ENCODE measurements around the gene PTGIR. TPM values are rescaled to one million over a fixed set of nuclear protein-coding genes. Genes with fewer than 3 reads are reported as not detected.
A peak's percentile ranks its signal among the peaks of the same experiment; 100 is the strongest.

PTGIR gene
- polyA plus RNA-seq, 2 donors = 0.47 to 0.86 TPM

DNA sequence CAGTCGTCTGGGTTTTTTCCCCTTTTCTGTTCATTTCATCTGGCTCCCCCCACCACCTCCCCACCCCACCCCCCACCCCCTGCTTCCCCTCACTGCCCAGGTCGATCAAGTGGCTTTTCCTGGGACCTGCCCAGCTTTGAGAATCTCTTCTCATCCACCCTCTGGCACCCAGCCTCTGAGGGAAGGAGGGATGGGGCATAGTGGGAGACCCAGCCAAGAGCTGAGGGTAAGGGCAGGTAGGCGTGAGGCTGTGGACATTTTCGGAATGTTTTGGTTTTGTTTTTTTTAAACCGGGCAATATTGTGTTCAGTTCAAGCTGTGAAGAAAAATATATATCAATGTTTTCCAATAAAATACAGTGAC is 14.5 kb downstream of the PTGIR start:
- no peak overlapping the region for H3K4me3 ChIP-seq (ENCODE audit: low read depth in 1 of 2, low read length in 2 of 2)
- peaks cover 0 to 3% of the 10 kb centered on the region in 2 donors for H3K4me1 ChIP-seq (ENCODE audit: control insufficient read depth in 2 of 2, insufficient read depth in 2 of 2, low read length in 1 of 2)
- no peaks in the 10 kb centered on the region for H3K9me3 ChIP-seq (ENCODE audit: control insufficient read depth in 2 of 2, insufficient read depth in 1 of 2, low read depth in 1 of 2, low read length in 1 of 2)
- H3K27ac ChIP-seq (ENCODE audit: low read depth in 2 of 2, low read length in 1 of 2) = no peak overlapping the region
- no peaks in the 10 kb centered on the region for H3K27me3 ChIP-seq (ENCODE audit: control insufficient read depth in 1 of 2, insufficient read depth in 2 of 2, low read length in 2 of 2)
- WGBS, 2 donors = 58 to 62% methylated on average over 5 of the region's 5 CpGs
- peaks cover 20 to 47% of the 10 kb centered on the region in 2 donors for H3K36me3 ChIP-seq (ENCODE audit: control insufficient read depth in 2 of 2, insufficient read depth in 2 of 2, low read length in 1 of 2)

DNA sequence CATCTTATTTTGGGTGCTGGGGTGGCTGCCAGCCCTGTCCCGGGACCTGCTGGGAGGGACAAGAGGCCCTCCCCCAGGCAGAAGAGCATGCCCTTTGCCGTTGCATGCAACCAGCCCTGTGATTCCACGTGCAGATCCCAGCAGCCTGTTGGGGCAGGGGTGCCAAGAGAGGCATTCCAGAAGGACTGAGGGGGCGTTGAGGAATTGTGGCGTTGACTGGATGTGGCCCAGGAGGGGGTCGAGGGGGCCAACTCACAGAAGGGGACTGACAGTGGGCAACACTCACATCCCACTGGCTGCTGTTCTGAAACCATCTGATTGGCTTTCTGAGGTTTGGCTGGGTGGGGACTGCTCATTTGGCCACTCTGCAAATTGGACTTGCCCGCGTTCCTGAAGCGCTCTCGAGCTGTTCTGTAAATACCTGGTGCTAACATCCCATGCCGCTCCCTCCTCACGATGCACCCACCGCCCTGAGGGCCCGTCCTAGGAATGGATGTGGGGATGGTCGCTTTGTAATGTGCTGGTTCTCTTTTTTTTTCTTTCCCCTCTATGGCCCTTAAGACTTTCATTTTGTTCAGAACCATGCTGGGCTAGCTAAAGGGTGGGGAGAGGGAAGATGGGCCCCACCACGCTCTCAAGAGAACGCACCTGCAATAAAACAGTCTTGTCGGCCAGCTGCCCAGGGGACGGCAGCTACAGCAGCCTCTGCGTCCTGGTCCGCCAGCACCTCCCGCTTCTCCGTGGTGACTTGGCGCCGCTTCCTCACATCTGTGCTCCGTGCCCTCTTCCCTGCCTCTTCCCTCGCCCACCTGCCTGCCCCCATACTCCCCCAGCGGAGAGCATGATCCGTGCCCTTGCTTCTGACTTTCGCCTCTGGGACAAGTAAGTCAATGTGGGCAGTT is 15.1 kb downstream of the PTGIR start:
- Histone ChIP-seq H3K36me3 (ENCODE audit: control insufficient read depth in 2 of 2, insufficient read depth in 2 of 2, low read length in 1 of 2) (peaks cover 20 to 48% of the 10 kb centered on the region in 2 donors), H3K9me3 (ENCODE audit: control insufficient read depth in 2 of 2, insufficient read depth in 1 of 2, low read depth in 1 of 2, low read length in 1 of 2) (no peaks in the 10 kb centered on the region)
- WGBS, 2 donors = 82 to 83% methylated on average over 30 of the region's 30 CpGs

DNA sequence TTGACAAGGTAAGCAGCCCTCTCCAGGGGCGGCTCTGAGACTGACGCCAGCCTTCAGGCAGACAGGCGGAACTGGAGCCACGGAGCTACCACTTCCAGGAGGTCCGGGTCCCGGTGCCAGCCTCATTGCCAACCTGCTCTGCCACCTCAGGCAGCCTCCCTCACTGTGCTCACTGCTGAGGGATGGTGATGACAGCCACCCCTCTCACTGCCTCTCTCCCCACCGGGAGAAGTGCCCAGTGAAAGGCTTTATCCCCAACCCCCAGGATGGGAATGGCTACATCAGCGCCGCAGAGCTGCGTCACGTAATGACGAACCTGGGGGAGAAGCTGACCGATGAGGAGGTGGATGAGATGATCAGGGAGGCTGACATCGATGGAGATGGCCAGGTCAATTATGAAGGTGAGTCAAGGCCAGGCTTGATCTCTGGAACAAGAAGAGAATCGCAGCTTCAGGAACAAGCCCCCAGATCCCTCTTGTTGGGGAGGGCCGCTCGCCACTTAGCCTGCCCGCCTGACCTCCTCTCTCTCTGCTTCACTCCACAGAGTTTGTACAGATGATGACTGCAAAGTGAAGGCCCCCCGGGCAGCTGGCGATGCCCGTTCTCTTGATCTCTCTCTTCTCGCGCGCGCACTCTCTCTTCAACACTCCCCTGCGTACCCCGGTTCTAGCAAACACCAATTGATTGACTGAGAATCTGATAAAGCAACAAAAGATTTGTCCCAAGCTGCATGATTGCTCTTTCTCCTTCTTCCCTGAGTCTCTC is 16.1 kb downstream of the PTGIR start:
- Histone ChIP-seq H3K4me1 (ENCODE audit: control insufficient read depth in 2 of 2, insufficient read depth in 2 of 2, low read length in 1 of 2) (peaks cover 0 to 6% of the 10 kb centered on the region in 2 donors), H3K4me3 (ENCODE audit: low read depth in 1 of 2, low read length in 2 of 2) (no peak overlapping the region), H3K36me3 (ENCODE audit: control insufficient read depth in 2 of 2, insufficient read depth in 2 of 2, low read length in 1 of 2) (peaks cover 20 to 48% of the 10 kb centered on the region in 2 donors), H3K27me3 (ENCODE audit: control insufficient read depth in 1 of 2, insufficient read depth in 2 of 2, low read length in 2 of 2) (no peaks in the 10 kb centered on the region), H3K27ac (ENCODE audit: low read depth in 2 of 2, low read length in 1 of 2) (no peak overlapping the region), H3K9me3 (ENCODE audit: control insufficient read depth in 2 of 2, insufficient read depth in 1 of 2, low read depth in 1 of 2, low read length in 1 of 2) (no peaks in the 10 kb centered on the region)
- 92 to 94% methylated on average over 27 of the region's 27 CpGs for WGBS, 2 donors

More for the DNA sequence above, 15.1 kb downstream of the PTGIR start:
- Histone ChIP-seq H3K27me3 (ENCODE audit: control insufficient read depth in 1 of 2, insufficient read depth in 2 of 2, low read length in 2 of 2) (no peaks in the 10 kb centered on the region), H3K4me3 (ENCODE audit: low read depth in 1 of 2, low read length in 2 of 2) (no peak overlapping the region), H3K4me1 (ENCODE audit: control insufficient read depth in 2 of 2, insufficient read depth in 2 of 2, low read length in 1 of 2) (peaks cover 0 to 3% of the 10 kb centered on the region in 2 donors), H3K27ac (ENCODE audit: low read depth in 2 of 2, low read length in 1 of 2) (no peak overlapping the region)

DNA sequence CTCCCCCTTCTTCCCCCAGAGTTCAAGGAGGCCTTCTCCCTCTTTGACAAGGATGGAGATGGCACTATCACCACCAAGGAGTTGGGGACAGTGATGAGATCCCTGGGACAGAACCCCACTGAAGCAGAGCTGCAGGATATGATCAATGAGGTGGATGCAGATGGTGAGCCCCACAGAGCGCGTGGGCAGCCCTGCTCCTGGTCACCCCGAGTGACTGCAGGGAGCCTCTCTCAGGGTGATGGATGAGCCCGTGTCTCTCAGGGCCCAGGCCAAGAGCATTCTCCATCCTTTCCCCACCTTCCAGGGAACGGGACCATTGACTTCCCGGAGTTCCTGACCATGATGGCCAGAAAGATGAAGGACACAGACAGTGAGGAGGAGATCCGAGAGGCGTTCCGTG is 16.7 kb downstream of the PTGIR start:
- WGBS, 2 donors = 94 to 96% methylated on average over 9 of the region's 9 CpGs
- Histone ChIP-seq H3K9me3 (ENCODE audit: control insufficient read depth in 2 of 2, insufficient read depth in 1 of 2, low read depth in 1 of 2, low read length in 1 of 2) (no peaks in the 10 kb centered on the region), H3K27me3 (ENCODE audit: control insufficient read depth in 1 of 2, insufficient read depth in 2 of 2, low read length in 2 of 2) (no peaks in the 10 kb centered on the region), H3K4me1 (ENCODE audit: control insufficient read depth in 2 of 2, insufficient read depth in 2 of 2, low read length in 1 of 2) (peaks cover 2 to 8% of the 10 kb centered on the region in 2 donors), H3K27ac (ENCODE audit: low read depth in 2 of 2, low read length in 1 of 2) (no peak overlapping the region), H3K4me3 (ENCODE audit: low read depth in 1 of 2, low read length in 2 of 2) (no peak overlapping the region), H3K36me3 (ENCODE audit: control insufficient read depth in 2 of 2, insufficient read depth in 2 of 2, low read length in 1 of 2) (peaks cover 20 to 48% of the 10 kb centered on the region in 2 donors)

GRCh38 chr19:46607448-46607841 is 17.4 kb downstream of the PTGIR start:
- H3K36me3 ChIP-seq (ENCODE audit: control insufficient read depth in 2 of 2, insufficient read depth in 2 of 2, low read length in 1 of 2) = peaks cover 20 to 48% of the 10 kb centered on the region in 2 donors
- WGBS, 2 donors = 82 to 88% methylated on average over 12 of the region's 12 CpGs
- H3K4me1 ChIP-seq (ENCODE audit: control insufficient read depth in 2 of 2, insufficient read depth in 2 of 2, low read length in 1 of 2) = peaks cover 8 to 15% of the 10 kb centered on the region in 2 donors

GRCh38 chr19:46606681-46607447 is 18.0 kb downstream of the PTGIR start:
- Histone ChIP-seq H3K4me3 (ENCODE audit: low read depth in 1 of 2, low read length in 2 of 2) (no peak overlapping the region), H3K36me3 (ENCODE audit: control insufficient read depth in 2 of 2, insufficient read depth in 2 of 2, low read length in 1 of 2) (peaks cover 20 to 48% of the 10 kb centered on the region in 2 donors), H3K4me1 (ENCODE audit: control insufficient read depth in 2 of 2, insufficient read depth in 2 of 2, low read length in 1 of 2) (peaks cover 10 to 18% of the 10 kb centered on the region in 2 donors), H3K27ac (ENCODE audit: low read depth in 2 of 2, low read length in 1 of 2) (no peak overlapping the region), H3K27me3 (ENCODE audit: control insufficient read depth in 1 of 2, insufficient read depth in 2 of 2, low read length in 2 of 2) (no peaks in the 10 kb centered on the region), H3K9me3 (ENCODE audit: control insufficient read depth in 2 of 2, insufficient read depth in 1 of 2, low read depth in 1 of 2, low read length in 1 of 2) (no peaks in the 10 kb centered on the region)
- 63 to 73% methylated on average over 12 of the region's 12 CpGs for WGBS, 2 donors

More at GRCh38 chr19:46607448-46607841, 17.4 kb downstream of the PTGIR start:
- Histone ChIP-seq H3K4me3 (ENCODE audit: low read depth in 1 of 2, low read length in 2 of 2) (no peak overlapping the region), H3K27me3 (ENCODE audit: control insufficient read depth in 1 of 2, insufficient read depth in 2 of 2, low read length in 2 of 2) (no peaks in the 10 kb centered on the region), H3K9me3 (ENCODE audit: control insufficient read depth in 2 of 2, insufficient read depth in 1 of 2, low read depth in 1 of 2, low read length in 1 of 2) (no peaks in the 10 kb centered on the region), H3K27ac (ENCODE audit: low read depth in 2 of 2, low read length in 1 of 2) (no peak overlapping the region)

- H3K4me3 ChIP-seq (ENCODE audit: low read depth in 1 of 2, low read length in 2 of 2) = no peak overlapping the region
- no peaks in the 10 kb centered on the region for H3K27me3 ChIP-seq (ENCODE audit: control insufficient read depth in 1 of 2, insufficient read depth in 2 of 2, low read length in 2 of 2)
- H3K9me3 ChIP-seq (ENCODE audit: control insufficient read depth in 2 of 2, insufficient read depth in 1 of 2, low read depth in 1 of 2, low read length in 1 of 2) = no peaks in the 10 kb centered on the region
- peaks cover 10 to 18% of the 10 kb centered on the region in 2 donors for H3K4me1 ChIP-seq (ENCODE audit: control insufficient read depth in 2 of 2, insufficient read depth in 2 of 2, low read length in 1 of 2)
- WGBS, 2 donors = 87 to 95% methylated on average over 10 to 11 of the region's 11 CpGs
- peaks cover 20 to 48% of the 10 kb centered on the region in 2 donors for H3K36me3 ChIP-seq (ENCODE audit: control insufficient read depth in 2 of 2, insufficient read depth in 2 of 2, low read length in 1 of 2)
- no peak overlapping the region for H3K27ac ChIP-seq (ENCODE audit: low read depth in 2 of 2, low read length in 1 of 2)
These were observed 18.9 kb downstream of the PTGIR start for GRCh38 chr19:46606019-46606418.

DNA sequence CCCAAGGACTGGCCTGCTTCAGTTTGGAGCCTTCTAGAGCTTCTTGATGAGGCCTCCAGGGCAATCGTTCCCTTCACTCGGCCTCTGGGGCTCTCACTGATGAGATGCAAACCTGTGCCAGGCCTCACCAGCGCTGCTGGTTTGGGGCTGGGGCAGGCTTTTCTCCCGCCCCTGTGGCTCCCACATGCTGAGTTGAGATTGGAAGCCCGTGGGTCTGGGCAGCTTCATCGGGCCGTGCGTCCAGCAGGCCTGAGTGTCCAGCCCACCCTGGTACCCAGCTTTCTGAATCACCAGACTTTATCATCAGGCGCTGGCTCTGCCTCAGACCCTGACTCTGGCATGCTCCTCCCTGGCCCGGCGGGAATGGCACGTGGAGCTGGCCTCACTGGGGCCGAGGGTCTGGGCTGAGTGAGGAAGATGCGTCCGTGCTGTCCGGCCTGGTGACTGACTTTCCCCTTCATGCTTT is 19.5 kb downstream of the PTGIR start:
- Histone ChIP-seq H3K27ac (ENCODE audit: low read depth in 2 of 2, low read length in 1 of 2) (peak overlapping the region in 1 of 2 donors; percentile 32), H3K4me3 (ENCODE audit: low read depth in 1 of 2, low read length in 2 of 2) (no peak overlapping the region), H3K27me3 (ENCODE audit: control insufficient read depth in 1 of 2, insufficient read depth in 2 of 2, low read length in 2 of 2) (no peaks in the 10 kb centered on the region), H3K36me3 (ENCODE audit: control insufficient read depth in 2 of 2, insufficient read depth in 2 of 2, low read length in 1 of 2) (peaks cover 20 to 45% of the 10 kb centered on the region in 2 donors), H3K9me3 (ENCODE audit: control insufficient read depth in 2 of 2, insufficient read depth in 1 of 2, low read depth in 1 of 2, low read length in 1 of 2) (no peaks in the 10 kb centered on the region), H3K4me1 (ENCODE audit: control insufficient read depth in 2 of 2, insufficient read depth in 2 of 2, low read length in 1 of 2) (peaks cover 10 to 18% of the 10 kb centered on the region in 2 donors)
- 77 to 82% methylated on average over 16 of the region's 16 CpGs for WGBS, 2 donors

GRCh38 chr19:46604781-46605355 is 20.0 kb downstream of the PTGIR start:
- H3K4me1 ChIP-seq (ENCODE audit: control insufficient read depth in 2 of 2, insufficient read depth in 2 of 2, low read length in 1 of 2) = peaks cover 14 to 18% of the 10 kb centered on the region in 2 donors
- H3K9me3 ChIP-seq (ENCODE audit: control insufficient read depth in 2 of 2, insufficient read depth in 1 of 2, low read depth in 1 of 2, low read length in 1 of 2) = no peaks in the 10 kb centered on the region
- no peak overlapping the region for H3K27ac ChIP-seq (ENCODE audit: low read depth in 2 of 2, low read length in 1 of 2)
- 69 to 77% methylated on average over 13 of the region's 13 CpGs for WGBS, 2 donors
- H3K36me3 ChIP-seq (ENCODE audit: control insufficient read depth in 2 of 2, insufficient read depth in 2 of 2, low read length in 1 of 2) = peaks cover 20 to 42% of the 10 kb centered on the region in 2 donors
- no peaks in the 10 kb centered on the region for H3K27me3 ChIP-seq (ENCODE audit: control insufficient read depth in 1 of 2, insufficient read depth in 2 of 2, low read length in 2 of 2)
- no peak overlapping the region for H3K4me3 ChIP-seq (ENCODE audit: low read depth in 1 of 2, low read length in 2 of 2)

Measured in esophagus (tissue), 2 donors.